ENCODE data around the gene VPS29.

Gene VPS29

DNA sequence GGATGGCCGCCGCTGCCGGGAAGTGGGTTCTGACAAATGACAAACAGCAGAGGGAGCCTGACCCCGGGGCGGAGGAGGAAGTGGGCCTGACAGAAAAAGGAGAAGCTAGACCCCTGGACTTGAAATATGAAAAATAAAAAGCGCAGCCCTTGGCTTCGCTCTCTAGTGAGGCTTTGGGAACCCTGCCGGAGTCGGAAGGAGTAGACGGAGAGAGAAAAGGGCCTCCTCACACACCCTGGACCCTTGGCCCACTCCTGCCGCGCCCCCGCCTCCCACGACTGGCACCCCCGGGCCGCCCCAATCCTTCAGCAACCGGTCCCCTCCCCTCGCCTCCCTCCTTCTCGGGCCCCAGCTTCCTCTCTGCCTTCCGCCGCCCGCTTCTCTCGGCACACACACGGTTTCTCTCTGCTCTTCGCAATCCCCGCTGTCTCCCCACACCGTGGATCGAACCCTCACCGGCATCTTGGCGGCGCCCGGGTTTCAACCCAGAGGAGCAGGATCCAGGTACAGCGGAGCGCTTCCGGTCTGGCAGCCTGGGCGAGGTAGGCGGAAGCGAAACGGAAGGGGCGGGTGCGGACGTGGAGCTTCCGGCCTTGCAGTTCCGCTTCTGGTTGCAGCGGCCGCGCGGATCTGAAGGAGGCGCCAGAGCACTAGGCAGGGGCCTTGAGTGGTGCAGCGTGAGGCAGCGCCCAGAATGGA is 52.0 kb downstream of the VPS29 start, which contains the start of gene ARPC3:
ARPC3 (minus strand) TSS at position 539 of the 699 bp plus-strand sequence; CDS start at position 462, 77 bp downstream.
- peak; percentile 91 to 94 for DNase-seq (ENCODE audit: low read depth in 2 of 2)

DNA sequence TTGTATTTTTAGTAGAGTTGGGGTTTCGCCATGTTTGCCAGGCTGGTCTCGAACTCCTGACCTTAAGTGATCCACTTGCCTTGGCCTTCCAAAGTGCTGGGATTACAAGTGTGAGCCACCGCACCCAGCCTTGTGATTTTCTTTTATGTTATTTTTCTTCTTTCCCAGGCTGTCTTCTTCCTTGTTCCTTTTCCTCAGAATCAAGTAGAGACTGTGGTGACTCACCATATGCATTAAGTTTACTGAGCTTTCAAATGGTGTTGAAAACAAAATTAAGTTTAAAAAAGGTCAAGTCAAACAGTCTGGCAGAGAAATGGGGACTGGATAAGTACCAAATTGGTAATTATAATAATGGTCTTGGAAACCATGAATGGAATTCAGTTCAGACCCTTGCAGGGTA is 57.5 kb downstream of the VPS29 start:
- DNase-seq (ENCODE audit: low read depth in 2 of 2), result no peak
